Measurements from ENCODE around the gene NEK11.

GRCh38 chr3:131174752-131175151 lies 148.1 kb downstream of the NEK11 start:
- no peak for TF ChIP-seq NR3C1 (CRISPR knock-in tag; IDR thresholded peaks at IDR 0.05)
- TF ChIP-seq MLLT1 (IDR thresholded peaks at IDR 0.05), result no peak
- no peak for TF ChIP-seq ZBTB1 (CRISPR knock-in tag; IDR thresholded peaks at IDR 0.05; ENCODE audit: borderline replicate concordance, low read depth)
- TF ChIP-seq HCFC1 (IDR thresholded peaks at IDR 0.05; ENCODE audit: low read depth, low read length), result no peak
- no peak for TF ChIP-seq ZBTB11 (CRISPR knock-in tag; IDR thresholded peaks at IDR 0.05)
- TF ChIP-seq, protein P1, sequence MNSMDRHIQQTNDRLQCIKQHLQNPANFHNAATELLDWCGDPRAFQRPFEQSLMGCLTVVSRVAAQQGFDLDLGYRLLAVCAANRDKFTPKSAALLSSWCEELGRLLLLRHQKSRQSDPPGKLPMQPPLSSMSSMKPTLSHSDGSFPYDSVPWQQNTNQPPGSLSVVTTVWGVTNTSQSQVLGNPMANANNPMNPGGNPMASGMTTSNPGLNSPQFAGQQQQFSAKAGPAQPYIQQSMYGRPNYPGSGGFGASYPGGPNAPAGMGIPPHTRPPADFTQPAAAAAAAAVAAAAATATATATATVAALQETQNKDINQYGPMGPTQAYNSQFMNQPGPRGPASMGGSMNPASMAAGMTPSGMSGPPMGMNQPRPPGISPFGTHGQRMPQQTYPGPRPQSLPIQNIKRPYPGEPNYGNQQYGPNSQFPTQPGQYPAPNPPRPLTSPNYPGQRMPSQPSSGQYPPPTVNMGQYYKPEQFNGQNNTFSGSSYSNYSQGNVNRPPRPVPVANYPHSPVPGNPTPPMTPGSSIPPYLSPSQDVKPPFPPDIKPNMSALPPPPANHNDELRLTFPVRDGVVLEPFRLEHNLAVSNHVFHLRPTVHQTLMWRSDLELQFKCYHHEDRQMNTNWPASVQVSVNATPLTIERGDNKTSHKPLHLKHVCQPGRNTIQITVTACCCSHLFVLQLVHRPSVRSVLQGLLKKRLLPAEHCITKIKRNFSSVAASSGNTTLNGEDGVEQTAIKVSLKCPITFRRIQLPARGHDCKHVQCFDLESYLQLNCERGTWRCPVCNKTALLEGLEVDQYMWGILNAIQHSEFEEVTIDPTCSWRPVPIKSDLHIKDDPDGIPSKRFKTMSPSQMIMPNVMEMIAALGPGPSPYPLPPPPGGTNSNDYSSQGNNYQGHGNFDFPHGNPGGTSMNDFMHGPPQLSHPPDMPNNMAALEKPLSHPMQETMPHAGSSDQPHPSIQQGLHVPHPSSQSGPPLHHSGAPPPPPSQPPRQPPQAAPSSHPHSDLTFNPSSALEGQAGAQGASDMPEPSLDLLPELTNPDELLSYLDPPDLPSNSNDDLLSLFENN (IDR thresholded peaks at IDR 0.05; ENCODE audit: low read depth in 2 of 2, low read length in 2 of 2), result no peak
